NCI-H187 treated with DMSO at 0.1 percent for 48 hours (cell line): ENCODE results near the gene OAS1.
"Not testable (repeated sequence)": the region's sequence is repeated elsewhere in the genome, so short reads cannot be mapped to it uniquely, and the experiment has no call there.

ENCODE experiments used
- DNase-seq: peaks from one replicate; lab custom pipeline; 2025; lab: John Stamatoyannopoulos, UW

Gene OAS1

DNA sequence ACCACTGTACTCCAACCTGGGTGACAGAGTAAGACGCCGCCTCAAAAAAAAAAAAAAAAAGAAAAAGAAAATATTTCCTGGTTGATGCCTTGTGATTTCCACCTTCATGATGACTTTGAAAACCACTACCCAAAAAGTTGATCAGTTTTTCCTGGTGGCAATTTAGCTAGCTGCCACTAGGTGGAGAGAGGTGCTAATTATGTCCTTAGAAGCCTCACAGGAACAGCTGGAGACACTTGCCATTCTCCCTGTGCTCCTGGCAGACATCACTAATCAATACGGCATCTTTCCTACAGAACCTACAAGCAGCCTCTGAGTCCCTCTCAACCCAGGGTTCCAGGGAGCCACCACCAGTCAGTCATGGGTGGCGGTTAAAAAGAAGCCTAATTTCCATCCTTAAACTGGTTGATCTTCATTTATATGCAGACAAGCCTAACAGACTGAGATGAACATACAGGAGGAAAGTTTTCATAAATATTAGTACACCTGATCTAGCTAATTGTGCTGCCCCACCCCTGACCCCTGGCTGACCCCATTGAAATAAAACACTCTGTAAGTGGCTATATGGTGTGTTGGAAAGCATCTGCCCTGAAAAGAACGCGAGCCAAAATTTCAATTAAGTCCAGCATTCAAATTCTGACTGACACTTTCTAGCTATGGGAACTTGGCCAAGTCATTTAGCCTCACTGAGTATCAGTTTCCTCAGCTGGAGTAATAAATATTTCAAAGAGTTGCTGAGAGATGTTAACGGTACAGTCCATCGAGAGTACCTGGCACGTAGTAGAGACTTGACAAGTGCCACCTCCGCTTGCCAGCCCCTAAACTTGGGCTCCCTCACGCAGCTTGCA is 6.2 kb upstream of the OAS1 start:
- no peak for DNase-seq

DNA sequence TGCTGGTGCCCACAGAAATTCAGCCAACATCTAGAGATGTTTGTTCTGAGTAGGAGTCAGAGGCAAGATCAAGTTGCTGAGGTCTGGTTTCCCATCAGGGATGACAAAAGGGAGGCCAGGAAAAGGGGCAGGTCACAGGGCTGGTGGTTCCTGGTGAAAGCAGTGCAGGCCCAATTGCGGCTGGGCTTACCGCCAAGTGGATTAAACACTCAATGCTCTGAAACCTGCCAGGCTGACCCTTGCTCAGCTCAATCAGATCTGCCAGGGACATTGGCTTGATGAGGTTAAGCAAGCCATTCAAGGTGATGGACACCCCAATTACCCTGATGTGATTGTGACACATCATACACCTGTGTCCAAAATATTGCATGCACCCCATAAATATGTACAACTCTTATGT is 5.5 kb upstream of the OAS1 start:
- DNase-seq: no peak

- no peak for DNase-seq
Observed at GRCh38 chr12:112904571-112904970, 2.2 kb upstream of the OAS1 start.

- no peak for DNase-seq
Observed at GRCh38 chr12:112905451-112906089, 1.2 kb upstream of the OAS1 start.

GRCh38 chr12:112907415-112908157 is 824 bp downstream of the OAS1 start:
- no peak for DNase-seq

GRCh38 chr12:112908548-112908947 is 1.8 kb downstream of the OAS1 start:
- no peak for DNase-seq

- no peak for DNase-seq
Observed at GRCh38 chr12:112909693-112910092, 2.9 kb downstream of the OAS1 start.

DNA sequence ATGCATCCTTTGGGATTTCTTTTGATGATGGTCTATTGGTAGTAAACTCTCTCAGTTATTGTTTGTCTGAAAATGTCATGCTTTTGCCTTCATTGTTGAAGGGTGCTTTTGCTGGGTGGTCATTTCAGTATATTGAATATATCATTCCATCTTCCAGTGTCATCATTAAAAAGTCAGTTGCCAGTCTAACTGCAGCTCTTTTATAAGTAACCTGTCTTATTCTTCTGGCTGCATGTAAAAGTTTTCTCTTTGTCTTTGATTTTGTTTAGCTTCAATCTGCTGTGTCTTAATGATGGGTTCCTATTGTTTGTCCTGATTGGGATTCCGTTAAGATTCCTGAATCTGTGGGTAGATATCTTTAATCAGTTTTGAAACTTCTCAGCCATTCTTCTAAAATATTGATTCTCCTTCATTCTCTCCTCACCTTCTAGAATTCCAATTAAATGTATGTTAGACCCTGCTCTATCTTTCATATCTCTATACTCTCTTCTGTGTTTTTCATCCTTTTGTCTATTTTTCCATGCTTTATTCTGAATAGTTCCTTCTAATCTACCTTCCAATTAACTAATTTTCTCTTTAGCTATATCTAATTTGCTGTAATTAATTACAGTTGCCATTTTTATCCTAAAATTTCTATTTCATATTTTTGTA is 6.4 kb downstream of the OAS1 start:
- no peak for DNase-seq

DNA sequence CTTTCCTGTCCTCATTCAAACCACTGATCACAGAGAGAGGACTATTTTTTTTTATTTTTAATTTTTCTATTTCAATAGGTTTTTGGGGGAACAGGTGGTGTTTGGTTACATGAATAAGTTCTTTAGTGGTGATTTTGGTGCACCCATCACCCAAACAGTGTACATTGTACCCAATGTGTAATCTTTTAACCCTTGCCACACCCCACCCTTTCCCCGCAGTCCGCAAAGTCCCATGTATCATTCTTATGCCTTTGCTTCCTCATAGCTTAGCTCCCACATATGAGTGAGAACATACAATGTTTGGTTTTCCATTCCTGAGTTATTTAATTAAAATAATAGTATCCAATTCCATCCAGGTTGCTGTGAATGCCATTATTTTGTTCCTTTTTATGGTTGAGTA is 7.1 kb downstream of the OAS1 start:
- DNase-seq: not testable (repeated sequence)

- no peak for DNase-seq
Observed at GRCh38 chr12:112916270-112916669, 9.5 kb downstream of the OAS1 start.

- DNase-seq: no peak
Observed at GRCh38 chr12:112919121-112919520, 12.4 kb downstream of the OAS1 start.

GRCh38 chr12:112924986-112925385 is 18.2 kb downstream of the OAS1 start:
- DNase-seq: no peak

- DNase-seq: not testable (repeated sequence)
Observed at GRCh38 chr12:112926416-112927033, 19.8 kb downstream of the OAS1 start.

- no peak for DNase-seq
Observed at GRCh38 chr12:112927475-112927874, 20.7 kb downstream of the OAS1 start.

DNA sequence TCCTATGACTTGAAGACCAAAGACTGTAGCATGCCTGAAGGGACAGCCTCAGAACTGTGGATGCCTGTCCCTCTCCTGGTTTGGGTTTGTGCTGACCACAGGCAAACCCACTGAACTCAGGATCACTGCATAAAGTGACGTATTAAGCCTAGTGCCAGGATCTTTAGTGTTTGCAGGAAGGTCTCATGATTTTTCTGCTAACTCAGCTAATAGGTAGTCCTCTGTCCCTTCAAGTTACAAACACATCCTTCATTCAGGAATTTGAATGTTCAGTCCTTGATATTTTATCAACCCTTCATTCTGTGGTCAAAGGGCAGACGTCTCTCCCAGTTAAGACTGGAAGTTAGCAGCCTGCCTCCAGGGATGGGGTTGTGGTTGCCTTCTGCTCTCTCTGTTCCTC is 21.2 kb downstream of the OAS1 start:
- DNase-seq: no peak

- DNase-seq: no peak
Observed at GRCh38 chr12:112928978-112929377, 22.2 kb downstream of the OAS1 start.

- no peak for DNase-seq
Observed at GRCh38 chr12:112929715-112930114, 23.0 kb downstream of the OAS1 start.

GRCh38 chr12:112930350-112930749 is 23.6 kb downstream of the OAS1 start:
- no peak for DNase-seq

- no peak for DNase-seq
Observed at GRCh38 chr12:112932485-112933128, 25.8 kb downstream of the OAS1 start.

DNA sequence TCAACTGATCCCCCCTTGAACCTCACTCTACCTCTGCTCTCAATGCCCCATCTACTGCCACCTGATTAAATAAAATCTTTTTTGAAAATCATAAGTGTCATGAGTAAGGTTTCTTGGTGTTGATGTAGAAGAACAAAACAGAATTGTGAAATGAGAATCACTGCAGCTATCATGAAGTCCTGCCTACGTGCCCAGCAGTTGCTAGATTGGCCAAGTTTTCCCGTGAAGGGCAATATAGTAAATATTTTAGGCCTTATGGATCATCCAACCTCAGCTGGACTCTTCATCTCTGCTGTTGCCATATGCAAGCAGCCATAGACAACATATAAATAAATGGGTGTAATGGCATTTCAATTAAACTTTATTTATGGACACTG is 26.4 kb downstream of the OAS1 start:
- DNase-seq: no peak

- no peak for DNase-seq
Observed at GRCh38 chr12:112936264-112936663, 29.5 kb downstream of the OAS1 start.
